Lower leg skin (tissue), 4 donors: Measurements from ENCODE around the gene SELENOO. TPM values are rescaled to one million over a fixed set of nuclear protein-coding genes. Genes with fewer than 3 reads are reported as not detected.

Experiments used
- DNase-seq, 2 donors: peaks; one replicate each; pipeline ENCODE4 v3.0.0-alpha.2; 2019; ENCODE audit warnings: low spot score in 2 of 2
- H3K4me3 ChIP-seq: fragments of 200-600 bp; sonication (generic); 2 replicates; pipeline ENCODE4 v1.5.1; 2017; ENCODE audit warnings: mild to moderate bottlenecking, low read depth; ENCODE audit not compliant: poor library complexity, severe bottlenecking
- CTCF ChIP-seq, 3 donors: fragments of 450-650 bp; IDR thresholded peaks; one replicate each; pipeline ENCODE4 v1.5.1; 2016; ENCODE audit warnings: antibody characterized with exemption in 3 of 3, mild to moderate bottlenecking in 3 of 3, moderate library complexity in 2 of 3
- POLR2A ChIP-seq, 2 donors: fragments of 450-650 bp; IDR thresholded peaks; one replicate each; pipeline ENCODE4 v1.6.1; 2016 to 2017; ENCODE audit warnings: antibody characterized with exemption in 2 of 2, mild to moderate bottlenecking in 1 of 2, moderate library complexity in 1 of 2
- WGBS, 2 donors: methylation state at CpG; one replicate each; pipeline ENCODE4 v1.1.5; 2018; 5-methylcytosine and 5-hydroxymethylcytosine counted together
- intact Hi-C: fragments of 100-400 bp; cut with DNase I; formaldehyde crosslinking; loops from one replicate; pipeline ENCODE4 v1.15.0; 2023; ENCODE audit warnings: low total_unique reads
- total RNA-seq, 4 donors: library from RNA; depleted of rRNA; stranded (reverse); fragments of >200 nt; gene quantifications; one replicate each; pipeline ENCODE4 v1.1.0, GENCODE V29; 2016

Gene SELENOO
- total RNA-seq, 4 donors from 2014 or later: 33.3 to 52.3 (median 43.1) TPM

- intact Hi-C loops: loop anchor here (5.0 kb wide), 1 partner anchor 90 kb away; the partner anchor contains the start of gene PPP6R2
- WGBS, 2 donors: 46 to 52% methylated on average over 18 to 24 of the region's 25 CpGs
- H3K4me3 ChIP-seq: no peak overlapping the region
- peak; percentile 64 to 96 for DNase-seq
- TF ChIP-seq POLR2A (IDR thresholded peaks at IDR 0.05) (no peak), CTCF (IDR thresholded peaks at IDR 0.05) (no peak)
These were observed 51.6 kb downstream of the SELENOO start for GRCh38 chr22:50252082-50253045.

- no peak for DNase-seq
- H3K4me3 ChIP-seq: no peak overlapping the region
- intact Hi-C loops: loop anchor here (5.0 kb wide), 1 partner anchor 89 kb away; the partner anchor contains the start of gene PPP6R2
- WGBS, 2 donors: 72 to 76% methylated on average over 21 to 22 of the region's 22 CpGs
- no peak for TF ChIP-seq CTCF (IDR thresholded peaks at IDR 0.05)
- TF ChIP-seq POLR2A (IDR thresholded peaks at IDR 0.05): no peak
These were observed 52.5 kb downstream of the SELENOO start for GRCh38 chr22:50253046-50253915.

GRCh38 chr22:50253941-50254340 is 53.1 kb downstream of the SELENOO start:
- WGBS, 2 donors: 46 to 80% methylated on average over 7 to 8 of the region's 8 CpGs
- intact Hi-C loops: loop anchor here (5.0 kb wide), 1 partner anchor 88 kb away; the partner anchor contains the start of gene PPP6R2
- H3K4me3 ChIP-seq: no peak overlapping the region
- no peak for TF ChIP-seq CTCF (IDR thresholded peaks at IDR 0.05)
- TF ChIP-seq POLR2A (IDR thresholded peaks at IDR 0.05): no peak
- DNase-seq: no peak

GRCh38 chr22:50255099-50255498 is 54.3 kb downstream of the SELENOO start:
- intact Hi-C loops: no loop called here
- DNase-seq: no peak
- TF ChIP-seq POLR2A (IDR thresholded peaks at IDR 0.05) (no peak), CTCF (IDR thresholded peaks at IDR 0.05) (no peak)
- WGBS, 2 donors: 73 to 82% methylated on average over 15 to 16 of the region's 19 CpGs
- no peak overlapping the region for H3K4me3 ChIP-seq

- no peak overlapping the region for H3K4me3 ChIP-seq
- DNase-seq: no peak
- intact Hi-C loops: no loop called here
- no peak for TF ChIP-seq POLR2A (IDR thresholded peaks at IDR 0.05)
- no peak for TF ChIP-seq CTCF (IDR thresholded peaks at IDR 0.05)
- WGBS, 2 donors: 89 to 92% methylated on average over 10 to 11 of the region's 17 CpGs
These were observed 54.8 kb downstream of the SELENOO start for GRCh38 chr22:50255607-50256006.
